B cell (primary cell): Measurements from ENCODE around the gene ZNF618. TPM values are rescaled to one million over a fixed set of nuclear protein-coding genes. Genes with fewer than 3 reads are reported as not detected.

Experiments
- ATAC-seq: fragments of 200-7000 bp; cut with Tn5 transposase; one replicate; pipeline ENCODE4 v1.10.0; 2021; ENCODE audit warnings: low read depth, mild to moderate bottlenecking, moderate number of reproducible peaks, moderate library complexity
- CTCF ChIA-PET: fragments of 350-600 bp; sonication (Branson Sonifier 250); formaldehyde crosslinking; loops from one replicate; lab custom pipeline; 2021; ENCODE audit warnings: antibody characterized with exemption, inconsistent platforms; lab: Charles Lee
- POLR2A ChIA-PET: fragments of 350-600 bp; sonication (Branson Sonifier 250); formaldehyde crosslinking; loops from one replicate; lab custom pipeline; 2021; ENCODE audit warnings: antibody characterized with exemption; lab: Charles Lee
- DNase-seq: peaks from one replicate; pipeline ENCODE4 v3.0.0; 2013
- H2AFZ ChIP-seq: 2 replicates; pipeline ENCODE4 v1.6.1; 2012; ENCODE audit warnings: mild to moderate bottlenecking, low read depth, low read length; ENCODE audit not compliant: insufficient read depth, poor library complexity, severe bottlenecking
- H3K27ac ChIP-seq, 2 donors: 1 replicate in 1 of 2; 2 replicates in 1 of 2; pipeline ENCODE4 v1.5.1; 2012 to 2013; ENCODE audit warnings: low read length in 2 of 2, mild to moderate bottlenecking in 2 of 2, moderate library complexity in 1 of 2
- H3K27me3 ChIP-seq, 4 experiments: fragments of 200-600 bp in 1 of 4; sonication (generic) in 1 of 4; replicated peaks in 1 of 4; 1 replicate in 2 of 4; 2 replicates in 2 of 4; pipeline versions ENCODE4 v1.6.1 to v1.7.0; 2013 to 2016; ENCODE audit warnings: low read length in 3 of 4, mild to moderate bottlenecking in 2 of 4, mixed read lengths in 1 of 4, moderate library complexity in 1 of 4; ENCODE audit not compliant: insufficient read depth in 4 of 4, control insufficient read depth in 3 of 4; ENCODE audit errors: control extremely low read depth in 1 of 4
- H3K36me3 ChIP-seq, 2 experiments: replicated peaks in 1 of 2; 1 replicate in 1 of 2; 2 replicates in 1 of 2; pipeline versions ENCODE4 v1.6.1 to v1.7.1; 2013; ENCODE audit warnings: low read length in 1 of 2; ENCODE audit not compliant: insufficient read depth in 2 of 2, control insufficient read depth in 1 of 2; ENCODE audit errors: control extremely low read depth in 1 of 2, extremely low read depth in 1 of 2
- H3K4me1 ChIP-seq, 2 donors: fragments of 200-600 bp in 1 of 2; sonication (generic) in 1 of 2; 1 replicate in 1 of 2; 2 replicates in 1 of 2; pipeline versions ENCODE4 v1.5.1 to v1.6.1; 2013 to 2017; ENCODE audit warnings: low read length in 2 of 2; ENCODE audit not compliant: control insufficient read depth in 2 of 2, insufficient read depth in 2 of 2
- H3K4me2 ChIP-seq: replicated peaks from 2 replicates; pipeline ENCODE3; 2012; ENCODE audit warnings: mild to moderate bottlenecking, low read depth, low read length; ENCODE audit not compliant: poor library complexity, severe bottlenecking
- H3K4me3 ChIP-seq, 5 experiments: fragments of 200-600 bp in 1 of 5; sonication (generic) in 1 of 5; 1 replicate in 3 of 5; 2 replicates in 2 of 5; pipeline versions ENCODE4 v1.5.1 to v1.7.0; 2011 to 2016; ENCODE audit warnings: low read length in 4 of 5, mild to moderate bottlenecking in 4 of 5, low read depth in 2 of 5, control low read depth in 1 of 5, moderate library complexity in 1 of 5; ENCODE audit not compliant: insufficient read depth in 1 of 5; ENCODE audit errors: control extremely low read depth in 1 of 5, extremely low read depth in 1 of 5
- H3K79me2 ChIP-seq: fragments of 200-600 bp; sonication (generic); one replicate; pipeline ENCODE4 v1.6.0; 2016; ENCODE audit warnings: low read length; ENCODE audit not compliant: control insufficient read depth, insufficient read depth
- H3K9ac ChIP-seq: fragments of 200-600 bp; sonication (generic); 2 replicates; pipeline ENCODE4 v1.6.1; 2017; ENCODE audit warnings: mild to moderate bottlenecking, low read length, moderate library complexity
- H3K9me3 ChIP-seq, 3 donors: one replicate each; pipeline versions ENCODE4 v1.6.1 to v1.7.1; 2013; ENCODE audit warnings: low read length in 2 of 3; ENCODE audit not compliant: control insufficient read depth in 2 of 3, insufficient read depth in 1 of 3; ENCODE audit errors: control extremely low read depth in 1 of 3
- H4K20me1 ChIP-seq: 2 replicates; pipeline ENCODE4 v1.6.0; 2012; ENCODE audit warnings: mild to moderate bottlenecking, low read length; ENCODE audit not compliant: insufficient read depth, control insufficient read depth, poor library complexity, severe bottlenecking
- H3K27ac Mint-ChIP-seq: one replicate; pipeline ENCODE4 v1.8.0; 2021; ENCODE audit warnings: mixed read lengths
- H3K27me3 Mint-ChIP-seq: one replicate; pipeline ENCODE4 v1.8.0; 2021; ENCODE audit warnings: mixed read lengths
- H3K4me1 Mint-ChIP-seq: one replicate; pipeline ENCODE4 v1.8.0; 2021; ENCODE audit warnings: mixed read lengths
- H3K4me3 Mint-ChIP-seq: one replicate; pipeline ENCODE4 v1.8.0; 2021; ENCODE audit warnings: mixed read lengths
- H3K9me3 Mint-ChIP-seq: one replicate; pipeline ENCODE4 v1.8.0; 2022; ENCODE audit warnings: mixed read lengths; ENCODE audit not compliant: insufficient read depth
- CTCF ChIP-seq: fragments of 200-600 bp; IDR thresholded peaks from one replicate; pipeline ENCODE4 v1.8.0; 2022; ENCODE audit warnings: antibody characterized with exemption, mild to moderate bottlenecking
- EZH2 ChIP-seq: IDR thresholded peaks from 2 replicates; pipeline ENCODE4 v1.6.1; 2012; ENCODE audit warnings: borderline replicate concordance, low read depth, mild to moderate bottlenecking, moderate library complexity, low read length; ENCODE audit not compliant: insufficient read depth, poor library complexity, severe bottlenecking
- WGBS: methylation state at CpG from one replicate; pipeline ENCODE4 v1.1.5; 2013; ENCODE audit warnings: missing lambda C conversion rate; ENCODE audit not compliant: insufficient coverage; 5-methylcytosine and 5-hydroxymethylcytosine counted together
- intact Hi-C: fragments of 100-400 bp; cut with micrococcal nuclease; formaldehyde crosslinking; loops from one replicate; pipeline ENCODE4 v1.10.0; 2022
- polyA plus RNA-seq: library from polyadenylated mRNA; depleted of rRNA; stranded (reverse); fragments of >200 nt; gene quantifications from 2 replicates; pipeline ENCODE4 v1.2.3, GENCODE V29; 2012
- total RNA-seq, 2 donors: library from RNA; stranded (reverse); fragments of 120-200 nt in 1 of 2; gene quantifications; 1 replicate in 1 of 2; 2 replicates in 1 of 2; pipeline versions ENCODE4 v1.2.3 to v1.2.4, GENCODE V29; 2013 to 2022

Gene ZNF618
- total and polyA plus RNA-seq, 2 donors (not counting 1 experiment from before 2014, with no cell fraction given), result 1.4 to 2.5 TPM

GRCh38 chr9:114098936-114099668 lies 223.0 kb downstream of the ZNF618 start, which contains the start of gene KIF12:
Gene KIF12, minus strand, starts transcription at chr9:114099292. Its CDS starts 16 bp downstream, at chr9:114099276.
- WGBS, result 74% methylated on average over 29 of the region's 32 CpGs
- intact Hi-C loops, result no loop called here
- POLR2A ChIA-PET, result no interaction called here

More at GRCh38 chr9:114098936-114099668, 223.0 kb downstream of the ZNF618 start, which contains the start of gene KIF12:
- TF ChIP-seq CTCF (no peak), EZH2 (no peak)
- H3K4me2 ChIP-seq, result peak within 1 kb of the TSS; percentile 74
- ATAC-seq (no peak), DNase-seq (no peak)
- H3K36me3 ChIP-seq, result no peaks in the 10 kb centered on the region
- H3K27ac ChIP-seq, result no peak within 1 kb of the TSS
- Mint-ChIP-seq H3K9me3 (peaks cover 2% of the 10 kb centered on the region), H3K4me1 (peaks cover 8% of the 10 kb centered on the region), H3K27ac (no peak within 1 kb of the TSS), H3K27me3 (peaks cover 41% of the 10 kb centered on the region), H3K4me3 (peak within 1 kb of the TSS; percentile 39)
- peaks cover 0 to 14% (median 0%) of the 10 kb centered on the region in 3 donors for H3K9me3 ChIP-seq
- no peaks in the 10 kb centered on the region for H4K20me1 ChIP-seq
- peak within 1 kb of the TSS; percentile 35 for H3K9ac ChIP-seq
- no peaks in the 10 kb centered on the region for H3K79me2 ChIP-seq
- H3K4me3 ChIP-seq, result peak within 1 kb of the TSS in 3 of 5 experiments; percentile 35 to 46 (median 38)
- CTCF ChIA-PET, result interaction anchor here (1.8 kb wide), 1 partner anchor 10 kb away, joined by 9 read pairs; no protein-coding TSS in a partner anchor
- H3K27me3 ChIP-seq, result peaks cover 0 to 25% (median 5%) of the 10 kb centered on the region in 4 experiments
- peaks cover 5 to 6% of the 10 kb centered on the region in 2 donors for H3K4me1 ChIP-seq
- peak within 1 kb of the TSS; percentile 51 for H2AFZ ChIP-seq
